ENCODE results near the gene FLT3. TPM values are rescaled to one million over a fixed set of nuclear protein-coding genes. Genes with fewer than 3 reads are reported as not detected.

The FLT3 gene
- total RNA-seq, 2 donors from 2014 or later = 0.27 to 2.4 TPM

DNA sequence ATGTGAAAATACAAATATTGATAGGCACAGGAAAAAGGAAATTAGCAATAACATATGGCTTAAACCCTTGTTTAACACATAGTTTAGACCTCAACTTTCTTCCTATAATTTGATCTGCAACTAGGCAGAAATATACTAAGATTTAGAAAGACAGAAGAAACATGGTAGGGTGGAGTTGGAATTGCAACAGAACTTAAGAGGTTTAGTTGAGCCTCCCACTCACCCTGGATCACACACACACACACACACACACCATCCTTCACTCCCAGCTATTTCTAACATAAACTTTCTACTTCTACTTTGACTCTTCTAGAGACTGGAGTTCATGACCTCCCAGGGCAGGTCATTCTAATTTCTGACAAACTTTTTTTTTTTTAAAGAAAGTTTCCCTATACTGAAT, 47.4 kb downstream of the FLT3 start:
- DNase-seq (ENCODE audit: low spot score) = no peak
- H3K36me3 ChIP-seq = no peaks in the 10 kb centered on the region
- peaks cover 2% of the 10 kb centered on the region for H3K27me3 ChIP-seq (replicated peaks; ENCODE audit: insufficient read depth)
- no peak for TF ChIP-seq POLR2A (IDR thresholded peaks at IDR 0.05)
- intact Hi-C loops (cut with DNase I) = no loop called here
- H3K4me1 ChIP-seq (replicated peaks) = no peaks in the 10 kb centered on the region
- no peaks in the 10 kb centered on the region for H3K9me3 ChIP-seq
- H3K27ac ChIP-seq = no peak overlapping the region
- no peak overlapping the region for H3K4me3 ChIP-seq

DNA sequence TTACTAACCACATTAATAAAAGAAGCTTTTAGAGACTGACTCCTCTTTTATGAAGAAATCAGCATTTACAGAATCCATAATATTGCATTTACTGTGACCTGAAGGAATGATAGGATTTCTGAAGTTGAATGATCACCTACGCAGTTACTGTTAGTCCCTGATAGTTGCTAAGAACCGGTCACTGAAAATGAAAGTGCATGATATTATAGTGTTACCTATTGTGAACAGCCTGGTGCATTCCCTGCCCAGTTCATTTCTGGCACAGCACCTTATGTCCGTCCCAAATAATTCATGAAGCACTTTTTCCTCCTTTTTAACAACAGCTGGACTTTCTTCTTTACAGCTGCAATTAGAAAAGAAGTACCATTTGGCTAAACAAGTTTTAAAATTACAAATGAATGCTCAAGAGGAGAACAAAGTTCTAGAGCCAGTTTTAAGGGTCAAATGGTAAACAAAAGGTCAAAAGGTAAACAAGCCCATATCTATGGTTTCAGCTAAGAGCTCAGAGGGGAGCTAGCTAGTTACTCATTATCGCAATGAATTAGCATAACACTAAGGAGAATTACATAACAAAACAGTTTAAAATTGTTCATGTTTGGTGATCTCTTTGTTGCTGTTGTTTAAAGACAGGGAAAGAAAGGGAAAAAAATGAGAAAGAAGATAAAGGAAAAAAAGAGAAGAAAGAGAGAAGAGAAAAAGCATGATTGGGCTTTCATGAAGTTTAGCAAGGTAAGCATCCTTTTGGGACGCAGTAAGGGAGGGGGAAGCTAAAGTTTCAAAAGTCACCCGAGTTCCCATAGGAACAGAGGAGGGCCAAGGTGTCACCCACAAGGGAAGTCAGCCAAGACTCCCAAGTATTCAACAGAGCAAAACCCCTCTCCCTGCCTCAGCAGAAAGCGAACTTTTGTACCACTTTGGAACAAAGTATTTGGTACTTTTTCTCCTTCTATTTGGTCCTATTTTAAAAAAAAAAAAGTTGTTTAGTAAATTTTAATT, 50.2 kb downstream of the FLT3 start:
- WGBS = 20% methylated on average over 7 of the region's 7 CpGs
- H3K4me3 ChIP-seq = no peak overlapping the region
- no peak for TF ChIP-seq POLR2AphosphoS5 (IDR thresholded peaks at IDR 0.05)
- TF ChIP-seq, protein P1, sequence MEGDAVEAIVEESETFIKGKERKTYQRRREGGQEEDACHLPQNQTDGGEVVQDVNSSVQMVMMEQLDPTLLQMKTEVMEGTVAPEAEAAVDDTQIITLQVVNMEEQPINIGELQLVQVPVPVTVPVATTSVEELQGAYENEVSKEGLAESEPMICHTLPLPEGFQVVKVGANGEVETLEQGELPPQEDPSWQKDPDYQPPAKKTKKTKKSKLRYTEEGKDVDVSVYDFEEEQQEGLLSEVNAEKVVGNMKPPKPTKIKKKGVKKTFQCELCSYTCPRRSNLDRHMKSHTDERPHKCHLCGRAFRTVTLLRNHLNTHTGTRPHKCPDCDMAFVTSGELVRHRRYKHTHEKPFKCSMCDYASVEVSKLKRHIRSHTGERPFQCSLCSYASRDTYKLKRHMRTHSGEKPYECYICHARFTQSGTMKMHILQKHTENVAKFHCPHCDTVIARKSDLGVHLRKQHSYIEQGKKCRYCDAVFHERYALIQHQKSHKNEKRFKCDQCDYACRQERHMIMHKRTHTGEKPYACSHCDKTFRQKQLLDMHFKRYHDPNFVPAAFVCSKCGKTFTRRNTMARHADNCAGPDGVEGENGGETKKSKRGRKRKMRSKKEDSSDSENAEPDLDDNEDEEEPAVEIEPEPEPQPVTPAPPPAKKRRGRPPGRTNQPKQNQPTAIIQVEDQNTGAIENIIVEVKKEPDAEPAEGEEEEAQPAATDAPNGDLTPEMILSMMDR (IDR thresholded peaks at IDR 0.05) = no peak
- no peak for TF ChIP-seq POLR2A (IDR thresholded peaks at IDR 0.05)
- intact Hi-C loops (cut with DNase I) = no loop called here
- H3K4me1 ChIP-seq (replicated peaks) = no peaks in the 10 kb centered on the region
- H3K9me3 ChIP-seq = no peaks in the 10 kb centered on the region
- no peak overlapping the region for H3K27ac ChIP-seq
- DNase-seq (ENCODE audit: low spot score) = no peak
- H3K36me3 ChIP-seq = no peaks in the 10 kb centered on the region
- no peaks in the 10 kb centered on the region for H3K27me3 ChIP-seq (replicated peaks; ENCODE audit: insufficient read depth)

DNA sequence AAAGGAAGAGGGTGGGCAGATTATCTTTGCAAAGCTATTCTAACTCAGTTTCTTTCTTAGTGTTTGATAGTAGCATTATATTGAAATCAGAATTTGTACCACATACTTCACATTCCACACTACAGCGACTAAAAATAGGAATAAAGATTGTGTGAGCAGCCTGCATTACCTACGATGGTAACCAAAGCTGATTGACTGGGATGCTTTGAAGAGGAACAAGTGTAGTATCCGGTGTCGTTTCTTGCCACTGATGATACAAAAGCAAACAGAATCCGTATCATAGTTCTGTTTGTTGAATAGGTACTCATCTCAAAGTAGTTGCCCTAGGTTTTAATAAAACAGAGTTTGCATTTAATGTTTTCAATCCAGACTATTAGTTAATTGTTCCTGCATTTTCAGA, 51.2 kb downstream of the FLT3 start:
- DNase-seq (ENCODE audit: low spot score) = no peak
- no peak overlapping the region for H3K27ac ChIP-seq
- H3K27me3 ChIP-seq (replicated peaks; ENCODE audit: insufficient read depth) = no peaks in the 10 kb centered on the region
- no peaks in the 10 kb centered on the region for H3K36me3 ChIP-seq
- no peaks in the 10 kb centered on the region for H3K4me1 ChIP-seq (replicated peaks)
- H3K9me3 ChIP-seq = no peaks in the 10 kb centered on the region
- H3K4me3 ChIP-seq = no peak overlapping the region
- intact Hi-C loops (cut with DNase I) = no loop called here
- WGBS = 26% methylated on average over 5 of the region's 5 CpGs
- TF ChIP-seq POLR2AphosphoS5 (IDR thresholded peaks at IDR 0.05) = no peak
- TF ChIP-seq, protein P1 (IDR thresholded peaks at IDR 0.05) = no peak
- TF ChIP-seq POLR2A (IDR thresholded peaks at IDR 0.05) = no peak

DNA sequence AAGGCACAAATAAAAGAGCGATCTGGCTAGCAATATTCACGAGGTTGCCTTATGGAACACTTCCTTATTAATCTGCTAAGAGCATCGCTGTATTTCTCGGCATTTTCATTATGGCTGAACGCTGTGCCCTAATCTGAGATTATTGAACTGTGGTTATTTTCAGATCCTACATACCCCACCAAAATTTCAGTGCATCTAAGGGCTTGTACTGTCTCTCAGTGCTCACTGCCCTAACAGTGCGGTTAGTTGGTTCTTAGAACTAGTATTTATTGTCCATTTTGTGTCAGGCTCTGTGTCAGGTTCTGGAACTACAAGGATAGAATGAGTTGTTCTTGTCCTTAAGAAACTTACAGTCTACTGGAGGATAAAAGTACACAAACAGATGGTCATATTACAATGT, 51.6 kb downstream of the FLT3 start:
- Histone ChIP-seq H3K36me3 (no peaks in the 10 kb centered on the region), H3K4me3 (no peak overlapping the region), H3K27me3 (replicated peaks; ENCODE audit: insufficient read depth) (no peaks in the 10 kb centered on the region), H3K27ac (no peak overlapping the region), H3K4me1 (replicated peaks) (no peaks in the 10 kb centered on the region), H3K9me3 (no peaks in the 10 kb centered on the region)
- no peak for DNase-seq (ENCODE audit: low spot score)
- no peak for TF ChIP-seq POLR2A (IDR thresholded peaks at IDR 0.05)
- TF ChIP-seq, protein P1 (IDR thresholded peaks at IDR 0.05) = no peak
- no peak for TF ChIP-seq POLR2AphosphoS5 (IDR thresholded peaks at IDR 0.05)
- intact Hi-C loops (cut with DNase I) = no loop called here
- 69% methylated on average over 6 of the region's 6 CpGs for WGBS

DNA sequence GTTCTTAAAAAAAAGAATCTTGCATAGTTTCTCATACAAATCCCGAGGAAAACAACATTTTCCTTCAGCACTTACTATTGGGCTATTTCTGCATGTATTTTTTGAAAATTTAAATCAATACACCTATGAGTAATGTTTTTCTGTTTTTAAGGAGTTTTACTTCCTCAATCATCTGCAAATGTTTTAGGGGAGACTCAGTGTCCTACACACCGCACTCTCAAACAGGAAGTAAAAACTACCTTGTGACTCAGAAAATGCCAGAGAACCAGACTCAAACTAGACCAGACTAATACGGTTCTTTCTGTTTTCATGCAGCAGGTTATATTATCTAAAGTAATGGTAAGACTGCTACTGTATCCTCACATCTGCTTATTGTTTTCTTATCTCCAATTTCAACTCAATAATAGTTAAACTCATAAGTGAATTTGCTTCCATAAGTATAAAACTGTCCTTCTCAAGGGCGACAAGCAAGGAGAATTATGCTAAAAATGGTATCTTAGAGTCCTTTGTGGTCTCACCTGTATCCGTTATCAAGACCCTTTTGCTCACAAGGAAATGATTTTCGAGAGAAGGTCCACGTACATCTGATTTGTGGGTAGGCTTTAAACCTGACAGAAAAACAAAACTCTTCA, 52.5 kb downstream of the FLT3 start:
- Histone ChIP-seq H3K27ac (no peak overlapping the region), H3K36me3 (no peaks in the 10 kb centered on the region), H3K4me1 (replicated peaks) (no peaks in the 10 kb centered on the region), H3K9me3 (no peaks in the 10 kb centered on the region), H3K4me3 (no peak overlapping the region), H3K27me3 (replicated peaks; ENCODE audit: insufficient read depth) (no peaks in the 10 kb centered on the region)
- no peak for DNase-seq (ENCODE audit: low spot score)
- TF ChIP-seq POLR2AphosphoS5 (IDR thresholded peaks at IDR 0.05) = no peak
- TF ChIP-seq, protein P1 (IDR thresholded peaks at IDR 0.05) = no peak
- no peak for TF ChIP-seq POLR2A (IDR thresholded peaks at IDR 0.05)
- 67% methylated on average over 7 of the region's 7 CpGs for WGBS
- intact Hi-C loops (cut with DNase I) = no loop called here
